GM19099 (cell line): ENCODE measurements around the gene BOLA3.
A peak's percentile ranks its signal among the peaks of the same experiment; 100 is the strongest.

Experiments
- POLR2A ChIP-seq: IDR thresholded peaks from 3 replicates; pipeline ENCODE4 v1.6.1; 2011; ENCODE audit warnings: low read depth; ENCODE audit not compliant: insufficient read length; ENCODE audit errors: extremely low read depth

Gene BOLA3

DNA sequence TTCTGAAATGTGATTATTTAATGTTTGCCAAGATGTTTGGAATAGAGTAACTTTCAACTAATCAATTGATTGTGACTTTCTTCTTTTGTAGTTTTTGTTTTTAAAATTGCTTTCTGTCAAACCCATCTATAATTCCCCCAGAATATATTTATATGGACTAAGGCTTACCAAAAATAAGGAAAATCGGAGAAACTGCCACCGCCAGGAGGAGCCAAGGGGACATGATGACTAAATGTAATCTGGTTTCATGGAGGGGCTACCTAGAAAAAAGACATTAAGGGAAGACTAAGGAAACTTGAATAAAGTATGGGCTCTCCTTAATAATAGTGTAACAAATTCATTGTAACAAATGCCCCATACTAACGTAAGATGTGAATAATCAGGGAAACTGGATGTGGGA is 19.5 kb downstream of the BOLA3 start:
- no peak for TF ChIP-seq POLR2A

DNA sequence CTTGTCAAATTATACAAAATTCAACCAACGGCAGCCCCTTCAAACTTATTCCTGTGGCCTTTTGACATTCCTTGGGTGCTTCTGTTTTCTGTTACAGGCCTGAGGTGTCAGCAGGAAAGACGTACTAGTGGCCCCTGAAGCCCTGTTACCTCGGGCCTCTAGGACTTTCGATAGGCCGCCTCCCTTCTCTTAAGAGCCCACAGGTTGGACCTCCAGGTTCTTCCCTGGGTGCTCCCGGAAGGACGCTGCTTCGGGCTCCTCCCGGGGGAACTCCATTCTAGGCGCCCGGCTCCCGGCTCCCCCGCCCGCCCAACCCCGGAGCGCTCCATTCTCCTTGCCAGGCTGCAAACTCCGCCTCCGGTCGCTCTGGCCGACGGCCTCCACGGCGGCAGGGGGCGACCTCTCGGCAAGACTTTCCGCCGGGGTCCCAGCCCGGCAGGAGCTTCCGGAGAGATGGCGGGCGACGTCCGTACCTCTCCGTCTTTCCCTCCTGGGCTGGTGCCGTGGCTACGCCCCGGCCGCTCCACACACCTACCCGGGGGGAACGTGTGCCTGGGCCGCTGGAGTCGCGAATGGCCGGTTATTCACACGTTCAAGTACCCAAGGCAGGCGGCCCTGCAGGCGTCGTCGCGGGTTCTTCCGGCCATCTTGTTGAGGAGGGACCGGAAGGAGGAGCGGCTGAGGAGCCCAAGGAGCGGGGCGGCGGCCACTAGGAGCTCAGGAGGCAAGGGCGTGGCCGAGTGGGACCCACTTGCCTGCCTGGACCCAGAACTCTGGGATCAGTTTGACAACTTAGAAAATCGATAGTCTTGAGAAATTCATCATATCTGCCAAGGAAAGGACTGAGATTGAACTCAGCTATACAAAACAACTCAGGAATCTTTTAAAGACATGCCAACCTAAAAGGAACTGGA is 27.5 kb downstream of the BOLA3 start:
- peak; percentile 79 for TF ChIP-seq POLR2A

DNA sequence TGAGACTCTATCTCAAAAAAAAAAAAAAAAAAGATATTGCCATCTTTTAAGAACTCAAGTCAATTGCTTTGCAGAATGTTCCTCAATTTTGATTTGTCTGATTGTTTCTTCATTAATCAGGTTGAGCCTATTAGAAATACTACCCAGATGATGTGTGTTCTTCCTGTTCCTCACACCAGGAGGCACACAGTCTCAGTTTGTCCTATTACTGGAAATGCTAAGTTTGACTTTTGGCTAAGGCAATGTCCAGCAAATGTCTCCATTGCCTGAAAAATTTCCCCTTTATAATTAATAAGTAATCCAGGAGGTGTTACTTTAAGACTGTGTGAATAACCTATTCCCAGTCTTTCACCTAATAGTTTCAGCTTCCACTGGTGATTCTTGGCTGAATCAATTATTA is 28.4 kb downstream of the BOLA3 start:
- no peak for TF ChIP-seq POLR2A

DNA sequence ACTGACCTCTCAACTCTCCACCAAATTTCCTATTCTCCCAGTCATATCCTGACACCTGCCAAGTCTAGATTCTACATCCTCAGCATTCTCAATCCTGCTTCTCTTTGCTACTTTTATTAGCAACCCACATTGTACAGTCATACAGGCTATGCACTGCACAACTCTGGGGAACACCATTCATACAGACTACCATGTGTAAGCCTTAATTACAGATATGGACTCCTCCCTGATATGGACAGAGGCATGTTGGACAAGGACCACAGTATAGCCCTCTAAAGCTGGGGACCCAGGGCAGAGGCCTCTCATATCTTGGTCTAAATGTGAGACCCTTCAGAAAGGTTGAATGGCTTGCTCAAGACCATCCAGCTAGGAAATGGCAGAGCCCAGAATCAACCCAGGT is 36.3 kb downstream of the BOLA3 start:
- TF ChIP-seq POLR2A: no peak

DNA sequence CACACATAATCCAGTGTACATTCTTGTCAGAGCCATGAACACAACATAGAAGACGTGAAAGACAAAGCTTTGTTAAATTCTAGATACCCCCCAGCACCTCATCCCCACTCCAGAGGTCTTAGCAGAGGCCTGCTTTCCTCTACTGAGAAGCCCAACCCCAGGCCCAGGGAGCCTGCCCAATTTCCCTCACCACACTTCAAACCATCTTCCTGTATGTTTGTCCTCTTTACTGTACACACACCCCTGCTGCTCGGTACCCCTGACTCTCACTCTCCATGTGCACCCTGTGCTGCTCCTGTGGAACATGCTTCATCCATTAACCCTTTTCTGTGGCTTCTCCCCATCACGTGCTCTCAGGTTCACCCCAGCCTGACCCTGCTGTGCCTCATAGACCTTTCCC is 37.2 kb downstream of the BOLA3 start:
- TF ChIP-seq POLR2A: no peak

DNA sequence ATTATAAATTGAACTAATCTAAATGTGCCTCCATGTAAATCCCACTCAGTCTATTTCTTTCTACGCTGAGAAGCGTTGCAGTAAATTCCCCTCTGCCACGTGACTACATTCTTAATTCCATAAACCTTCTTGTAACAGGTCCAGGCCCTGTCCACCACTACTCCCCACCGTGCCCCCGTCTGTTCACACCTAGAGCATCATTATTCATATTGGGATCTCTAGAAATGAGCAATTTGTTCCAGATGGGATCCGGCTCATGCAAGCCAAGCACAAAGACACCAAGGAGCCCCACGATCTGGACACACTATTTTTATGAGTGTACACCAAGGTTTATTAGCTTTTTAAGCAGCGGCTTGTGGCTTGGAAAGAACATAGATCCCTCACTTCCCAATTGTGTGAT is 38.2 kb downstream of the BOLA3 start:
- no peak for TF ChIP-seq POLR2A

DNA sequence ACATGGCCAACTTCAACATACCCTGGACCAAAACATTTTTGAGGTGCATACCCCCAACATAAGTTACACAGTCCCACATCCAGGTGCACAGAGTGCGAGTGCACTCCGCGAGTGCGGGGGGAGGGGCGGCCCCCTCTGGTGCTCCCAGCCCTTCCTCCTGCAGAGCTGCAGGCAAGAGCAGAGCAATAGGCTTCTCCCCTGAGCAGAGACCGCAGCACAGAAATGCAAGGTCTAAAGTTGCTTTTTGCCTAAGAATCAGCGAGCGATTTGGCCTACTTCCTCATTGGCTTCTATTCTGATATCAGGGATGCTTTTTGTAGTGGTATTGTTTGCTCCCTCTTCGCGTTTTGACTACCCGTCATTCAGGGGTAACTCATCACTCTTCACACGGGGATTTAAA is 40.6 kb downstream of the BOLA3 start:
- TF ChIP-seq POLR2A: no peak

DNA sequence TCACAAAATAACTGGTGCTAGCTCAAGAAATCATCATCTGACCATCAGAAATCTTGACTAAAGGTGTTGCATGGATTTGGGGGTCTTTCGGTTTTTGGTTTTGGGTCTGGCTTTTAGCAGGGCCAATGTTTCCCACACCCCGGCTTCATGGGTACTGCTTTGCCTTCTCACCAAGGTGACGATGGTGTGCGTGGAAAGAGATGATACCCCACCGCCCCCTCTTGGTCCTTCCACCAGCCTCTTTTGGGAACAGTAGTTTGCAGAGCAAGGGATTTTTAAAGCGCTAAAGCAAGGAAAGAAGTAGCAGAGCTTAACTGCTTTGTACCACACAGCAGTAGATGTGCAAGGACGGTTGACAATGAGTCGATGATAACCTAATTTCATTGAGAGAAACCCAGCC is 42.3 kb downstream of the BOLA3 start:
- peak; percentile 15 for TF ChIP-seq POLR2A

DNA sequence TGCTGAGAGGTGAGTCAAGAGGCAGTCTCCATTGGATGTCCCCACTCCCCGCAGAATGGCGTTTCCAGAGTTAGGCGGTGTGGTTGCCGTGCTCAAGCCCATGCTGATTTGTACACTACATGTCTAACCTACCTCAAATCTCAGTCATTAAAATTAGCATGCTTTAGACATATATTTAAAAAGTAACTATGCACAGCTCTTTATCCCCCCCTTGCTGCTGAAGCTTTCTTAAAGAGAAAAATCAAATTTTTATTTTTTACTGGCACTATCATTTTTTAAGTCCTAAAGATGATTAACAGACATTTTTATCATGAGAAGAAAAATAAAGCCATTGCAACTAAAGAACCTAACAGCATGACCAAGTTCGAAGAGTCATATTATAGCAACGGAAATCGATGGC is 42.9 kb downstream of the BOLA3 start:
- TF ChIP-seq POLR2A: no peak

DNA sequence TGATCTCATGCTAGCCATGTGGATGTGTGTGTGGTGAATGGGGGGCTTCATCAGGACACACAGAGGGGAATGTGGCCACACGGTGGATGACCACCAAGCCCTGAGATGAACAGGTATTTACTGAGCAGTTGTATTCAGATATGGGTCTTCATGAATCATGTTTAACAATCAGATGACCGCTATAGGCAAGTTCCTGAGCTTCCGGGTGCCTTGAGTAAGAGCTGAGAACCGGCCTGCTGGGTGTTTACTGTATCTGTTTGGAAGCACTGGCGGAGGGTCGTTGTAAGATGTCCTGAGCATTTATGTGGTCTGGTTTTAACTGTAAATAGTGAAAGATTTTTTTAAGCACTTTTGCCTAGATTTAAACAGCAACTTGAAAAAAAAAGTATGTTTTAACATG is 43.9 kb downstream of the BOLA3 start:
- TF ChIP-seq POLR2A: no peak

DNA sequence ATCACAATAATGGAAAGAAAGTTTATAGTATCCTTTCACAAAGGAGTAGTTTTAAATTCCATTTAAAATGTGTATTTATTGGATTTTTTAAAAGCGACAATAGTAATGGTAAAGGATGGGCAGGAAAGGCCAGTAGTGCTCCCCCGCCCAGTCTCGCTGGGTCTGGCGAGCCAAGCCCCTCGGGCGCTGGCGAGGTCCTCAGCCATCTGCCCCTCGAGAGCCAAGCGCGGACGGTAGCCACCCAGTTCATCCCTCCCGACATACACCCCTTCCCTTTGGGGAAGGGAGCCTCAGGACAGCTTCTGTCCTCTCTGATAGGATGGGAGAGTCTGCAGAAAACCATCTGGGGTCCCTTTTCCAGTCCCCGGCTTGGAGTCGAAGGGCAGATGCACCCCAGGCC is 45.2 kb downstream of the BOLA3 start:
- TF ChIP-seq POLR2A: no peak

DNA sequence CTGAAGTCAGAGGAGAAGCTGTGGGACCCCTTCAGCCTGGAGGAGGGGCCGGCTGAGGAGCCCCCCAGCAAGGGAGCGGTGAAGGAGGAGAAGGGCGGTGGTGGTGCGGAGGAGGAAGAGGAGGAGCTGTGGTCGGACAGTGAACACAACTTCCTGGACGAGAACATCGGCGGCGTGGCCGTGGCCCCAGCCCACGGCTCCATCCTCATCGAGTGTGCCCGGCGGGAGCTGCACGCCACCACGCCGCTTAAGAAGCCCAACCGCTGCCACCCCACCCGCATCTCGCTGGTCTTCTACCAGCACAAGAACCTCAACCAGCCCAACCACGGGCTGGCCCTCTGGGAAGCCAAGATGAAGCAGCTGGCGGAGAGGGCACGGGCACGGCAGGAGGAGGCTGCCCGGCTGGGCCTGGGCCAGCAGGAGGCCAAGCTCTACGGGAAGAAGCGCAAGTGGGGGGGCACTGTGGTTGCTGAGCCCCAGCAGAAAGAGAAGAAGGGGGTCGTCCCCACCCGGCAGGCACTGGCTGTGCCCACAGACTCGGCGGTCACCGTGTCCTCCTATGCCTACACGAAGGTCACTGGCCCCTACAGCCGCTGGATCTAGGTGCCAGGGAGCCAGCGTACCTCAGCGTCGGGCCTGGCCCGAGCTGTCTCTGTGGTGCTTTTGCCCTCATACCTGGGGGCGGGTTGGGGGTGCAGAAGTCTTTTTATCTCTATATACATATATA is 46.0 kb downstream of the BOLA3 start:
- no peak for TF ChIP-seq POLR2A

DNA sequence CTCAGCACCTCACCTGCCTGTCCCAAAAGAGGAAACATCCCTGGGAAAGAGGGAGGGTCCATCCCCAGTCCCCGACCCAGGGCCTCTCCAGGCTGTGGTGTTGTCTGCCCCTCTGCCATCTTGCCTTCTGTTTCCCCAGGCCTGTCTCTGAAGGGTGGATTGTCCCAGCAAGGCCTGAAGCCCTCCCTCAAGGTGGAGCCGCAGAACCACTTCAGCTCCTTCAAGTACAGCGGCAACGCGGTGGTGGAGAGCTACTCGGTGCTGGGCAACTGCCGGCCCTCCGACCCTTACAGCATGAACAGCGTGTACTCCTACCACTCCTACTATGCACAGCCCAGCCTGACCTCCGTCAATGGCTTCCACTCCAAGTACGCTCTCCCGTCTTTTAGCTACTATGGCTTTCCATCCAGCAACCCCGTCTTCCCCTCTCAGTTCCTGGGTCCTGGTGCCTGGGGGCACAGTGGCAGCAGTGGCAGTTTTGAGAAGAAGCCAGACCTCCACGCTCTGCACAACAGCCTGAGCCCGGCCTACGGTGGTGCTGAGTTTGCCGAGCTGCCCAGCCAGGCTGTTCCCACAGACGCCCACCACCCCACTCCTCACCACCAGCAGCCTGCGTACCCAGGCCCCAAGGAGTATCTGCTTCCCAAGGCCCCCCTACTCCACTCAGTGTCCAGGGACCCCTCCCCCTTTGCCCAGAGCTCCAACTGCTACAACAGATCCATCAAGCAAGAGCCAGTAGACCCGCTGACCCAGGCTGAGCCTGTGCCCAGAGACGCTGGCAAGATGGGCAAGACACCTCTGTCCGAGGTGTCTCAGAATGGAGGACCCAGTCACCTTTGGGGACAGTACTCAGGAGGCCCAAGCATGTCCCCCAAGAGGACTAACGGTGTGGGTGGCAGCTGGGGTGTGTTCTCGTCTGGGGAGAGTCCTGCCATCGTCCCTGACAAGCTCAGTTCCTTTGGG is 47.2 kb downstream of the BOLA3 start:
- TF ChIP-seq POLR2A: no peak

DNA sequence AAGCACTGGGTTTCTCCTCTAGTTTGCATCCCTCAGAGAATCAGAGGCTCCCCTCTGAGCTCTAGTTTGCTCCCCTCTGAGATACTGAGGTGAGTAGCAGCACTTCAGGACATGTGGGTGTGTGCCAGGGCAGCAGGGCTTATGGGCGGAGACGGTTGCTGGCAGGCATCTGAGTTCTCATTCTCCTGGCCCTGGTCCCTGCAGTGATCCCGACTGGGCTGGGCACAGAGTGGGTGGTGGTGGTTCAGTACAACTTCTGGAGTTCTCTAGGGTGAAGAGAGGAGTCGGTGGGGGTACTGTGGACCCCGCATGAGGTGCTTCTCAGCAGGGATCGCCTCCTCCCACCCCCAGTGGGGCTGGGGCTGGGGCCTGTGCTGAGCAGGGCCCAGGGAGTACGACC is 47.9 kb downstream of the BOLA3 start:
- TF ChIP-seq POLR2A: no peak

DNA sequence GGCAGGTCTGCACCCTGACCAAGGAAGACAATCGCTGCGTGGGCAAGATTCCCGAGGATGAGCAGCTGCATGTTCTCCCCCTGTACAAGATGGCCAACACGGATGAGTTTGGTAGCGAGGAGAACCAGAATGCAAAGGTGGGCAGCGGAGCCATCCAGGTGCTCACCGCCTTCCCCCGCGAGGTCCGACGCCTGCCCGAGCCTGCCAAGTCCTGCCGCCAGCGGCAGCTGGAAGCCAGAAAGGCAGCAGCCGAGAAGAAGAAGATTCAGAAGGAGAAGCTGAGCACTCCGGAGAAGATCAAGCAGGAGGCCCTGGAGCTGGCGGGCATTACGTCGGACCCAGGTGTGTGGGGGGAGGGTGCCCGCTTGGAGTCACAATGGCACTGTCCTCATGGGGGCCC is 48.4 kb downstream of the BOLA3 start:
- TF ChIP-seq POLR2A: no peak
